SK-N-SH treated with all-trans-retinoic acid at 6 μM for 48 hours (cell line): ENCODE data around the gene FEV.

Experiments used
- ARNTL ChIP-seq: fragments of 450-650 bp; formaldehyde crosslinking; IDR thresholded peaks from 2 replicates; pipeline ENCODE4 v1.5.0; 2020; ENCODE audit warnings: low read depth, mild to moderate bottlenecking, moderate library complexity, borderline replicate concordance
- BACH2 ChIP-seq: fragments of 250-450 bp; sonication (Bioruptor Pico); IDR thresholded peaks from 2 replicates; pipeline ENCODE4 v1.9.0; 2021; ENCODE audit warnings: mild to moderate bottlenecking, borderline replicate concordance
- CREB5 ChIP-seq: fragments of 250-450 bp; sonication (Bioruptor Pico); IDR thresholded peaks from 2 replicates; pipeline ENCODE4 v1.5.1; 2020; ENCODE audit warnings: low read depth, mild to moderate bottlenecking, moderate library complexity
- GLIS3 ChIP-seq: fragments of 250-450 bp; sonication (Bioruptor Pico); IDR thresholded peaks from 2 replicates; pipeline ENCODE4 v1.5.0; 2020; ENCODE audit warnings: mild to moderate bottlenecking, moderate library complexity
- PATZ1 ChIP-seq: fragments of 250-450 bp; sonication (Bioruptor Pico); IDR thresholded peaks from 2 replicates; pipeline ENCODE4 v1.8.0; 2020; ENCODE audit warnings: mild to moderate bottlenecking, moderate library complexity, borderline replicate concordance
- PPARA ChIP-seq: fragments of 250-450 bp; sonication (Bioruptor Pico); IDR thresholded peaks from 2 replicates; pipeline ENCODE4 v1.5.0; 2020; ENCODE audit warnings: mild to moderate bottlenecking, borderline replicate concordance
- RARB ChIP-seq: fragments of 250-450 bp; sonication (Bioruptor Pico); IDR thresholded peaks from 2 replicates; pipeline ENCODE4 v1.8.0; 2021; ENCODE audit warnings: mild to moderate bottlenecking, moderate library complexity
- TSHZ2 ChIP-seq: fragments of 250-450 bp; sonication (Bioruptor Pico); IDR thresholded peaks from 2 replicates; pipeline ENCODE4 v1.5.0; 2020; ENCODE audit warnings: mild to moderate bottlenecking, moderate library complexity
- ZNF8 ChIP-seq: fragments of 450-650 bp; formaldehyde crosslinking; IDR thresholded peaks from 2 replicates; pipeline ENCODE4 v1.5.0; 2020; ENCODE audit warnings: mild to moderate bottlenecking, moderate library complexity

GRCh38 chr2:218981390-218981880, 3.5 kb downstream of the FEV start:
- TF ChIP-seq BACH2 (CRISPR knock-in tag) (no peak), PPARA (no peak), PATZ1 (CRISPR knock-in tag) (no peak), ARNTL (CRISPR knock-in tag) (no peak), RARB (no peak), CREB5 (CRISPR knock-in tag) (no peak), ZNF8 (CRISPR knock-in tag) (no peak), TSHZ2 (CRISPR knock-in tag) (no peak), GLIS3 (CRISPR knock-in tag) (no peak)
